ENCODE measurements around the gene PNKD.

PNKD gene

DNA sequence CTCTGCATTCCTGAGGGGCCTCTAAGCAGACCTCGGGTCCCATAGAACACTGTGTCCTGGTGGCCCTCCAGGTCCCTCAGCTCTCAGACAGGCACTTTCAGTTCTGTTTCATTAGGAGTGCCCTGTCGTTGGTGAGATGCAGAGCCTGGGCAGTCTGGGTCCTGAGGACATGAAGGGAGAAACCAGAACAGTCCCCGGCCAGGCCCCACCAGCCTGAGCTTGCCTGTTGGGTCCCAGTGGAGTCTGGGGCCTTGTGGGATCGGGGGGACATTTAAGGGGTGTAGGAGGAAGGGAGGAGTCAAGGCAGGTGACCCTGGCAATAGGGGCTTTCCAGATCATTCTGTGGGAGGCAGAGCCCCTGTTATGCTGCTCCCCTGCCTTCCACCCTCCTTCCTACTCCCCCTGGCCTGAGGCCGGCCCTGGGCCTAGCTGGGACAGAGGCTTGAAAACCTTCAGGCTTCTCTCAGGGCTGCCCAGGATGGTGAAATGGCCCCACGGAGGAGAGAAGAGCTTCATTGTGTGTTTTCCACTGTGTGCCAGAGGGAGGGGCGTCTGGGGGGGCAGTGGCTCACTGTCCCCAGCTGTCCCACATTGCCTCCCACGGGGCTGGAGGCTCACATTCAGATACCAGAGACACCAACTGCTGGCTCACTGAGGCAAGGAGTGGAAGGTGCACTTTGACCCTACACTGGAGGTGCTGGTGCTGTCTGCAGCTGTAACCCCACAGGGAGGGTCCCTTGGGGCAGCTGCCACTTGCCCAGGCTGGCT lies 59.7 kb downstream of the PNKD start:
- no peaks in the 10 kb centered on the region for H4K20me1 ChIP-seq (ENCODE audit: insufficient read depth, low read length, poor library complexity, severe bottlenecking)
- no peak overlapping the region; the same call in 1 of the 2 replicates for H2AFZ ChIP-seq (ENCODE audit: low read length)
- no peaks in the 10 kb centered on the region for H3K4me1 ChIP-seq (ENCODE audit: insufficient read depth, low read length, poor library complexity, severe bottlenecking)
- no peaks in the 10 kb centered on the region for H3K36me3 ChIP-seq (ENCODE audit: insufficient read depth, low read length)
- no peaks in the 10 kb centered on the region for H3K9me2 ChIP-seq (replicated peaks; ENCODE audit: low read depth, low read length)
- no peaks in the 10 kb centered on the region for H3K27me3 ChIP-seq (ENCODE audit: insufficient read depth, low read length, poor library complexity, severe bottlenecking)
- no peaks in the 10 kb centered on the region for H3K79me2 ChIP-seq (ENCODE audit: insufficient read depth, low read length)
- H3K4me3 ChIP-seq (ENCODE audit: low read length, poor library complexity, severe bottlenecking) = no peak overlapping the region
- H3F3A ChIP-seq (ENCODE audit: low read depth) = no peaks in the 10 kb centered on the region
- no peak overlapping the region for H3K9ac ChIP-seq (ENCODE audit: low read depth, low read length, poor library complexity, severe bottlenecking)
- TF ChIP-seq EZH2phosphoT487 (IDR thresholded peaks at IDR 0.05; ENCODE audit: borderline replicate concordance) = no peak
- TF ChIP-seq, protein P1, sequence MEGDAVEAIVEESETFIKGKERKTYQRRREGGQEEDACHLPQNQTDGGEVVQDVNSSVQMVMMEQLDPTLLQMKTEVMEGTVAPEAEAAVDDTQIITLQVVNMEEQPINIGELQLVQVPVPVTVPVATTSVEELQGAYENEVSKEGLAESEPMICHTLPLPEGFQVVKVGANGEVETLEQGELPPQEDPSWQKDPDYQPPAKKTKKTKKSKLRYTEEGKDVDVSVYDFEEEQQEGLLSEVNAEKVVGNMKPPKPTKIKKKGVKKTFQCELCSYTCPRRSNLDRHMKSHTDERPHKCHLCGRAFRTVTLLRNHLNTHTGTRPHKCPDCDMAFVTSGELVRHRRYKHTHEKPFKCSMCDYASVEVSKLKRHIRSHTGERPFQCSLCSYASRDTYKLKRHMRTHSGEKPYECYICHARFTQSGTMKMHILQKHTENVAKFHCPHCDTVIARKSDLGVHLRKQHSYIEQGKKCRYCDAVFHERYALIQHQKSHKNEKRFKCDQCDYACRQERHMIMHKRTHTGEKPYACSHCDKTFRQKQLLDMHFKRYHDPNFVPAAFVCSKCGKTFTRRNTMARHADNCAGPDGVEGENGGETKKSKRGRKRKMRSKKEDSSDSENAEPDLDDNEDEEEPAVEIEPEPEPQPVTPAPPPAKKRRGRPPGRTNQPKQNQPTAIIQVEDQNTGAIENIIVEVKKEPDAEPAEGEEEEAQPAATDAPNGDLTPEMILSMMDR (conservative IDR thresholded peaks at IDR 0.05; ENCODE audit: low read length) = no peak
- no peaks in the 10 kb centered on the region for H3K9me3 ChIP-seq (ENCODE audit: insufficient read depth, low read depth, low read length)
- H3K4me2 ChIP-seq (ENCODE audit: low read depth, low read length, poor library complexity, severe bottlenecking) = no peak overlapping the region

DNA sequence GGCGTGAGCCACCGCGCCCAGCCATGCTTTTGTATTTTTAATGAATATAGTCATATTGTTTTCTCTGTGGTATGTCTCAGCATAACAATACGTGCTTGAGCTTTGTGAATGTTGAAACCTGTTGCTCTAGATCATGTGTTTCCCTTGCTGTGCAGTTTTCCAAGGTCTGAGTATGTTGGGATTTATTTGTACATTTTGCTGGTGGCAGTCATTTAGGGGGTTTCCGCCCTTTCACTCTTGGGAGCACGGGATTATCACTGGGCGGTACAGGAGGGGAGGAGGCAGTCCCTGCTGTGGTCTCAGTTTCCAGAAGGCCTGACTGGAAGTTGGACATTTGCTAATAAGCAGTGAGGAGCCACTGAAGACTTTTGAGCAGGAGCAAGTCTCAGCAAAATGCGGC lies 61.4 kb downstream of the PNKD start:
- Histone ChIP-seq H3K9ac (ENCODE audit: low read depth, low read length, poor library complexity, severe bottlenecking) (no peak overlapping the region), H3K27me3 (ENCODE audit: insufficient read depth, low read length, poor library complexity, severe bottlenecking) (no peaks in the 10 kb centered on the region), H3K9me2 (replicated peaks; ENCODE audit: low read depth, low read length) (no peaks in the 10 kb centered on the region), H3K4me3 (ENCODE audit: low read length, poor library complexity, severe bottlenecking) (no peak overlapping the region), H3F3A (ENCODE audit: low read depth) (no peaks in the 10 kb centered on the region), H3K4me1 (ENCODE audit: insufficient read depth, low read length, poor library complexity, severe bottlenecking) (no peaks in the 10 kb centered on the region), H2AFZ (ENCODE audit: low read length) (no peak overlapping the region), H3K79me2 (ENCODE audit: insufficient read depth, low read length) (no peaks in the 10 kb centered on the region), H3K4me2 (ENCODE audit: low read depth, low read length, poor library complexity, severe bottlenecking) (no peak overlapping the region), H3K36me3 (ENCODE audit: insufficient read depth, low read length) (no peaks in the 10 kb centered on the region), H3K9me3 (ENCODE audit: insufficient read depth, low read depth, low read length) (no peaks in the 10 kb centered on the region), H4K20me1 (ENCODE audit: insufficient read depth, low read length, poor library complexity, severe bottlenecking) (no peaks in the 10 kb centered on the region)
- TF ChIP-seq, protein P1 (conservative IDR thresholded peaks at IDR 0.05; ENCODE audit: low read length) = no peak
- TF ChIP-seq EZH2phosphoT487 (IDR thresholded peaks at IDR 0.05; ENCODE audit: borderline replicate concordance) = no peak

DNA sequence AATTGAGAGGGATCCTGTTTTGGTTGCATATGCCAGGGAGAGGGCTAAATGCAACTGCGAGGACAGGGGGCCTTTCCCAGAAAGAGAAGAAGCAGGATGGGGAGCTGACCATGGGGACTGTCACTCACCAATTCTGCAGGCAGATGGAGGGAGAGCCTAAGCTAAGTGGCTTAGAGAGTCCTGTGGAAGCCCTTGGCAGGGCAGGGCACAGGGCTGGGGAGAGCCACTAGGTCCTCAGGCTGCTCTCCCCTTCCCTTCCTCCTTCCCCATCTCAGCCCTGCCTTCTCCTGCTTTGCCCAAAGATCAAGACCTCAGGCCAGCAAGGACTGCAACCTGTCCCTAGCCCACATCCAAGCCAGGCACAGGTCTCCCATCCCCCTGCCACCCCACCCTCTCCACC lies 62.0 kb downstream of the PNKD start:
- no peaks in the 10 kb centered on the region for H3K9me2 ChIP-seq (replicated peaks; ENCODE audit: low read depth, low read length)
- no peak overlapping the region for H3K4me2 ChIP-seq (ENCODE audit: low read depth, low read length, poor library complexity, severe bottlenecking)
- no peak overlapping the region for H3K9ac ChIP-seq (ENCODE audit: low read depth, low read length, poor library complexity, severe bottlenecking)
- no peak overlapping the region for H3K4me3 ChIP-seq (ENCODE audit: low read length, poor library complexity, severe bottlenecking)
- no peaks in the 10 kb centered on the region for H3K4me1 ChIP-seq (ENCODE audit: insufficient read depth, low read length, poor library complexity, severe bottlenecking)
- TF ChIP-seq, protein P1 (conservative IDR thresholded peaks at IDR 0.05; ENCODE audit: low read length) = no peak
- no peak for TF ChIP-seq EZH2phosphoT487 (IDR thresholded peaks at IDR 0.05; ENCODE audit: borderline replicate concordance)
- no peaks in the 10 kb centered on the region for H3K9me3 ChIP-seq (ENCODE audit: insufficient read depth, low read depth, low read length)
- no peaks in the 10 kb centered on the region for H3K79me2 ChIP-seq (ENCODE audit: insufficient read depth, low read length)
- no peak overlapping the region for H2AFZ ChIP-seq (ENCODE audit: low read length)
- H3K36me3 ChIP-seq (ENCODE audit: insufficient read depth, low read length) = no peaks in the 10 kb centered on the region
- H4K20me1 ChIP-seq (ENCODE audit: insufficient read depth, low read length, poor library complexity, severe bottlenecking) = no peaks in the 10 kb centered on the region
- H3F3A ChIP-seq (ENCODE audit: low read depth) = no peaks in the 10 kb centered on the region
- no peaks in the 10 kb centered on the region for H3K27me3 ChIP-seq (ENCODE audit: insufficient read depth, low read length, poor library complexity, severe bottlenecking)
